HepG2 (cell line): ENCODE data around the gene TGDS. TPM values are rescaled to one million over a fixed set of nuclear protein-coding genes. Genes with fewer than 3 reads are reported as not detected.
"Not testable (repeated sequence)": the region's sequence is repeated elsewhere in the genome, so short reads cannot be mapped to it uniquely, and the experiment has no call there.

Experiments
- ATAC-seq: fragments of 200-7000 bp; cut with Tn5 transposase; 3 replicates; pipeline ENCODE4 v1.9.1; 2020; ENCODE audit warnings: mild to moderate bottlenecking, moderate library complexity
- BruUV-seq: library from RNA; stranded (reverse); fragments of 400-500 nt; replicated peaks from 2 replicates; lab custom pipeline; 2021; lab: Mats Ljungman, UMichigan
- CTCF ChIA-PET: fragments of 300-600 bp; formaldehyde crosslinking; extraction: SDS; loops from one replicate; lab custom pipeline; 2021; ENCODE audit warnings: low total read pairs, inconsistent platforms, low intra/inter-chr PET ratio; lab: Yijun Ruan, JAX
- POLR2A ChIA-PET: fragments of 350-600 bp; sonication (Branson Sonifier 250); formaldehyde crosslinking; loops from one replicate; lab custom pipeline; 2020; ENCODE audit warnings: antibody characterized with exemption, inconsistent platforms; lab: Yijun Ruan, JAX
- DNase-seq: peaks from one replicate; pipeline ENCODE4 v3.0.0-alpha.2; 2015; ENCODE audit warnings: low spot score
- FAIRE-seq: peaks from 3 replicates; lab custom pipeline; 2011; peaks lifted over from hg19 to GRCh38; lab: Jason Lieb, UNC
- H2AFZ ChIP-seq: one replicate; pipeline ENCODE4 v1.6.1; 2011; ENCODE audit warnings: low read length, inconsistent platforms
- H3K27ac ChIP-seq: fragments of 300-600 bp; 3 replicates; pipeline ENCODE4 v1.8.0; 2011; ENCODE audit warnings: mixed run types, mild to moderate bottlenecking, mixed read lengths, low read length, inconsistent platforms; ENCODE audit not compliant: insufficient read depth; ENCODE audit errors: extremely low read length
- H3K27me3 ChIP-seq, 2 experiments: fragments of 200-600 bp in 1 of 2; 2 replicates in 1 of 2; 3 replicates in 1 of 2; pipeline versions ENCODE4 v1.6.0 to v1.8.0; 2011; ENCODE audit warnings: low read length in 2 of 2, mild to moderate bottlenecking in 2 of 2, moderate library complexity in 2 of 2, inconsistent platforms in 1 of 2; ENCODE audit not compliant: insufficient read depth in 2 of 2, control insufficient read depth in 1 of 2
- H3K36me3 ChIP-seq, 2 experiments: fragments of 200-600 bp in 1 of 2; replicated peaks in 1 of 2; 2 replicates in 1 of 2; 3 replicates in 1 of 2; pipeline versions ENCODE4 v1.5.1 to v1.8.0; 2011; ENCODE audit warnings: low read length in 2 of 2, inconsistent platforms in 1 of 2; ENCODE audit not compliant: insufficient read depth in 2 of 2, control insufficient read depth in 1 of 2
- H3K4me1 ChIP-seq: 2 replicates; pipeline ENCODE4 v1.5.1; 2012; ENCODE audit warnings: low read length, inconsistent platforms; ENCODE audit not compliant: insufficient read depth
- H3K4me2 ChIP-seq: 2 replicates; pipeline ENCODE4 v1.6.0; 2011; ENCODE audit warnings: low read depth, low read length, inconsistent platforms
- H3K4me3 ChIP-seq, 3 experiments: fragments of 200-600 bp in 1 of 3; sonication (generic), shearing (Covaris generic) in 1 of 3; replicated peaks in 1 of 3; 2 replicates each; pipeline ENCODE4 v1.5.1; 2011 to 2016; ENCODE audit warnings: low read length in 3 of 3, inconsistent platforms in 2 of 3, low read depth in 2 of 3, mild to moderate bottlenecking in 2 of 3, control low read depth in 1 of 3, mixed read lengths in 1 of 3; ENCODE audit not compliant: insufficient read depth in 1 of 3
- H3K79me2 ChIP-seq: one replicate; pipeline ENCODE4 v1.6.1; 2011; ENCODE audit warnings: low read length, inconsistent platforms; ENCODE audit not compliant: insufficient read depth
- H3K9ac ChIP-seq: 2 replicates; pipeline ENCODE4 v1.6.0; 2011; ENCODE audit warnings: mild to moderate bottlenecking, low read depth, low read length, inconsistent platforms; ENCODE audit not compliant: insufficient read depth
- H3K9me3 ChIP-seq: 2 replicates; pipeline ENCODE4 v1.5.1; 2012; ENCODE audit warnings: mild to moderate bottlenecking, low read length
- H4K20me1 ChIP-seq: 2 replicates; pipeline ENCODE4 v1.6.0; 2011; ENCODE audit warnings: inconsistent platforms, mild to moderate bottlenecking, low read length, moderate library complexity; ENCODE audit not compliant: insufficient read depth
- ARID2 ChIP-seq: sonication (generic); formaldehyde crosslinking; IDR thresholded peaks from 2 replicates; pipeline ENCODE4 v1.8.1; 2022; ENCODE audit warnings: mild to moderate bottlenecking, missing genetic modification reagents, borderline replicate concordance
- CC2D1A ChIP-seq: sonication (generic); formaldehyde crosslinking; IDR thresholded peaks from 2 replicates; pipeline ENCODE4 v1.8.1; 2023; ENCODE audit warnings: mild to moderate bottlenecking, missing genetic modification reagents
- HNRNPL ChIP-seq: fragments of 200-400 bp; formaldehyde crosslinking; IDR thresholded peaks from 2 replicates; pipeline ENCODE4 v1.6.1; 2017; ENCODE audit warnings: mild to moderate bottlenecking, low read depth, low read length
- PRPF4 ChIP-seq: fragments of 200-400 bp; formaldehyde crosslinking; IDR thresholded peaks from 2 replicates; pipeline ENCODE4 v1.6.1; 2016; ENCODE audit warnings: low read length, low read depth; ENCODE audit not compliant: poor library complexity, severe bottlenecking
- SMC3 ChIP-seq: IDR thresholded peaks from 2 replicates; pipeline ENCODE4 v1.6.1; 2011; ENCODE audit warnings: low read length, improper control_type of control experiment
- ZBTB2 ChIP-seq: sonication (generic); formaldehyde crosslinking; IDR thresholded peaks from 2 replicates; pipeline ENCODE4 v1.8.0; 2022; ENCODE audit warnings: low read depth, missing genetic modification reagents
- WGBS: methylation state at CpG from one replicate; pipeline ENCODE4 v1.1.6; 2017; ENCODE audit warnings: low lambda C conversion rate; 5-methylcytosine and 5-hydroxymethylcytosine counted together
- in situ Hi-C: cut with HindIII; loops from 2 replicates; pipeline ENCODE4 v1.10.0; 2017; ENCODE audit warnings: low pct_unique_long_range_greater_than_20kb; ENCODE audit not compliant: extremely low pct_ligation_motif_present
- intact Hi-C: fragments of 100-400 bp; cut with micrococcal nuclease; formaldehyde crosslinking; loops from one replicate; pipeline ENCODE4 v1.10.0; 2022; ENCODE audit not compliant: unreplicated experiment
- polyA plus RNA-seq, 8 experiments: library from polyadenylated mRNA; depleted of rRNA in 3 of 8; stranded (reverse) in 7 of 8; unstranded in 1 of 8; fragments of >200 nt; fragmentation: Illumina TruSeq in 4 of 8; extraction: Trizol in 4 of 8; gene quantifications; 2 replicates each; pipeline versions ENCODE4 v1.2.1 to v1.2.3, GENCODE V29; 2011 to 2016; ENCODE audit warnings: low read depth in 4 of 8, missing spikeins in 1 of 8, mixed read lengths in 1 of 8; ENCODE audit not compliant: insufficient read depth in 1 of 8
- total RNA-seq, 5 experiments: library from RNA; depleted of rRNA; stranded (reverse); fragments of >200 nt; fragmentation: Illumina TruSeq; extraction: Trizol; gene quantifications; 2 replicates each; pipeline ENCODE4 v1.2.3, GENCODE V29; 2016; ENCODE audit warnings: low read depth in 1 of 5
- TF ChIP-seq, protein P1 (sequence below): sonication (generic); formaldehyde crosslinking; IDR thresholded peaks from 2 replicates; pipeline ENCODE4 v1.4.0; 2020; ENCODE audit warnings: missing genetic modification reagents

Gene TGDS
- total and polyA plus RNA-seq, 2 of the 13 experiments (the other 11 are each of a cell fraction or from before 2014, with no cell fraction given), result 15.5 to 17.9 TPM

DNA sequence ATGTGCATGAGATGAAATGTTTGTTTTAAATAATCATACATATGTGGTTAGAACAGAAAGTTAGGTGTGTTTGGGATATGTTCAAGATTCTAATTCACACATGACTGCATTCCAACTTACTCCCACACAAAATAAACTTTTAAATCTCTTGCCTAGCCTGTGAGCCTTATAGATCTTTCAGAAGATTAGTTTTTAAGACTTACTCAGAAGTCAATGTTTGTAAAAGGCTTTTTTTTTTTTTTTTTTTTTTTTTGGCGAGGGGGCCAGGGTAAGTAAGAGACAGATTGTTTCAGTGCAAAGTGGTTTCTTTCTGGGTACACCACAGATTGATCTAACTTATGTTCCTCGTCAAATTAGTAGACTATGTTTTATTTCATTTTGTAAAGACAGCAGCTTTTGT lies 44.8 kb upstream of the TGDS start (continued):
- no peak for TF ChIP-seq PRPF4
- no peak for TF ChIP-seq SMC3
- TF ChIP-seq HNRNPL, result no peak
- no peak for TF ChIP-seq ARID2 (CRISPR knock-in tag)
- TF ChIP-seq, protein P1, sequence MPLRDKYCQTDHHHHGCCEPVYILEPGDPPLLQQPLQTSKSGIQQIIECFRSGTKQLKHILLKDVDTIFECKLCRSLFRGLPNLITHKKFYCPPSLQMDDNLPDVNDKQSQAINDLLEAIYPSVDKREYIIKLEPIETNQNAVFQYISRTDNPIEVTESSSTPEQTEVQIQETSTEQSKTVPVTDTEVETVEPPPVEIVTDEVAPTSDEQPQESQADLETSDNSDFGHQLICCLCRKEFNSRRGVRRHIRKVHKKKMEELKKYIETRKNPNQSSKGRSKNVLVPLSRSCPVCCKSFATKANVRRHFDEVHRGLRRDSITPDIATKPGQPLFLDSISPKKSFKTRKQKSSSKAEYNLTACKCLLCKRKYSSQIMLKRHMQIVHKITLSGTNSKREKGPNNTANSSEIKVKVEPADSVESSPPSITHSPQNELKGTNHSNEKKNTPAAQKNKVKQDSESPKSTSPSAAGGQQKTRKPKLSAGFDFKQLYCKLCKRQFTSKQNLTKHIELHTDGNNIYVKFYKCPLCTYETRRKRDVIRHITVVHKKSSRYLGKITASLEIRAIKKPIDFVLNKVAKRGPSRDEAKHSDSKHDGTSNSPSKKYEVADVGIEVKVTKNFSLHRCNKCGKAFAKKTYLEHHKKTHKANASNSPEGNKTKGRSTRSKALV (CRISPR knock-in tag), result no peak
- TF ChIP-seq ZBTB2 (CRISPR knock-in tag), result no peak
- no peak for TF ChIP-seq CC2D1A (CRISPR knock-in tag)

- intact Hi-C loops, H3K79me2 ChIP-seq, H3K36me3 ChIP-seq, H2AFZ ChIP-seq, H3K27me3 ChIP-seq, POLR2A ChIA-PET, H3K4me2 ChIP-seq, H3K9me3 ChIP-seq, DNase-seq, H4K20me1 ChIP-seq, FAIRE-seq, H3K4me3 ChIP-seq, ATAC-seq, H3K27ac ChIP-seq, H3K4me1 ChIP-seq, H3K9ac ChIP-seq, BruUV-seq, CTCF ChIA-PET, in situ Hi-C loops: not testable (repeated sequence)
- 23% methylated on average over 3 of the region's 3 CpGs for WGBS
These were observed 41.7 kb upstream of the TGDS start for GRCh38 chr13:94637677-94638076.
